HG03097 (cell line): Measurements from ENCODE around the gene HOXD4.

ENCODE experiments used
- ATAC-seq: cut with Tn5 transposase; IDR thresholded peaks from one replicate; pipeline ENCODE4 v1.9.1; 2021; ENCODE audit not compliant: unreplicated experiment, low FRiP score

Gene HOXD4

DNA sequence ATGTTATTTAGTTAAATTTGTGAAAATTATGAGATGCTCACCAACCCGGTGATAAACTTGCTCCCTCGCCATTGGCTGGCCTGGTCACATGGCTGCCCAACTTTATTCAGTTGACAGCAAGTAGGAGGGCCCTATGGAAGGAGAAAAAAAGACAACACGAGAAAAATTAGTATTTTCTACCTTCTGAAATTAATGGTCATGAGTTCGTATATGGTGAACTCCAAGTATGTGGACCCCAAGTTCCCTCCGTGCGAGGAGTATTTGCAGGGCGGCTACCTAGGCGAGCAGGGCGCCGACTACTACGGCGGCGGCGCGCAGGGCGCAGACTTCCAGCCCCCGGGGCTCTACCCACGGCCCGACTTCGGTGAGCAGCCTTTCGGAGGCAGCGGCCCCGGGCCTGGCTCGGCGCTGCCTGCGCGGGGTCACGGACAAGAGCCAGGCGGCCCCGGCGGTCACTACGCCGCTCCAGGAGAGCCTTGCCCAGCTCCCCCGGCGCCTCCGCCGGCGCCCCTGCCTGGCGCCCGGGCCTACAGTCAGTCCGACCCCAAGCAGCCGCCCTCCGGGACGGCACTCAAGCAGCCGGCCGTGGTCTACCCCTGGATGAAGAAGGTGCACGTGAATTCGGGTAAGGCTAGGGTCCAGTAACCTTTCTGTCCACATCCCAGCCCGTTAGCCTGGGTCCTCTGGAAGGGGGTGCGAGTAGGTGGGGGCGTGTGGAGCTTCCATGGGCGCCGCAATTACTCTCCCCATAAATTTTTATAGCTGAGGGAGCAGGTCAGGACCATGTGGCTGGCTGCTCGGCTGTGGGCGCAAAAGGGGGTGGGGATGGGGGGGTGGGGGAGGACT, at the start of gene HOXD4:
Gene HOXD4, plus strand, starts transcription at position 109 of the 846 bp plus-strand sequence. Its CDS starts 84 bp downstream, at position 193.
- no peak for ATAC-seq

GRCh38 chr2:176101842-176102241, 49.5 kb upstream of the HOXD4 start:
- ATAC-seq, result no peak

DNA sequence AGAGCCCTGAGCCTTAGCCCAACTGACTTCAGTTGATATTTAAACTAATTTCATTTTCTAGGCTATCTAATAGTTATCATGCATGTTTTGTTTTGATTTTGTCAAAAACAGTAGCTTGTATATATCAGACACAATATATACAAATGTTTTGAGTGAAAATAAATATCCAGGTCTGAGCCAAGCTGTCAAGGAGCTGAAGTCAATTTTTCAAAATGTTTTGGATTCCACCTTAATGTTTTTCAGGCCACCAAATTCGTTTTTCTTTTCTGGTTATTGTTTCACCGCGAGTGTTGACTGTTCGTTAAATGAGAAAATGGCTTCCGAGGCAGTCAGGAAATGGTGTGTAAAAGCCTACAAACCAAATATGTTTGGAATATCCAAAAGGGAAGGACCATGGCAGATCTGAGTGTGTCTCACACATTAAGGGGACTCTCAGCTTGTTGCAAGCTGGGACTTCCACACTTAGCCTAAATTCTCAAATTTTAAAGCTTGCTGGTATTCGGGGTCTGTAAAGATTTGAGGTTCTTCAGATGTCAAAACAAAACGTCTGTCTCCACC, 49.0 kb upstream of the HOXD4 start:
- no peak for ATAC-seq

GRCh38 chr2:176103194-176103593, 48.2 kb upstream of the HOXD4 start:
- ATAC-seq, result no peak

GRCh38 chr2:176103742-176104315, 47.5 kb upstream of the HOXD4 start:
- ATAC-seq, result no peak

- ATAC-seq, result no peak
Observed at GRCh38 chr2:176104316-176105077, 46.9 kb upstream of the HOXD4 start.

- no peak for ATAC-seq
Observed at GRCh38 chr2:176105078-176105729, 46.1 kb upstream of the HOXD4 start.

DNA sequence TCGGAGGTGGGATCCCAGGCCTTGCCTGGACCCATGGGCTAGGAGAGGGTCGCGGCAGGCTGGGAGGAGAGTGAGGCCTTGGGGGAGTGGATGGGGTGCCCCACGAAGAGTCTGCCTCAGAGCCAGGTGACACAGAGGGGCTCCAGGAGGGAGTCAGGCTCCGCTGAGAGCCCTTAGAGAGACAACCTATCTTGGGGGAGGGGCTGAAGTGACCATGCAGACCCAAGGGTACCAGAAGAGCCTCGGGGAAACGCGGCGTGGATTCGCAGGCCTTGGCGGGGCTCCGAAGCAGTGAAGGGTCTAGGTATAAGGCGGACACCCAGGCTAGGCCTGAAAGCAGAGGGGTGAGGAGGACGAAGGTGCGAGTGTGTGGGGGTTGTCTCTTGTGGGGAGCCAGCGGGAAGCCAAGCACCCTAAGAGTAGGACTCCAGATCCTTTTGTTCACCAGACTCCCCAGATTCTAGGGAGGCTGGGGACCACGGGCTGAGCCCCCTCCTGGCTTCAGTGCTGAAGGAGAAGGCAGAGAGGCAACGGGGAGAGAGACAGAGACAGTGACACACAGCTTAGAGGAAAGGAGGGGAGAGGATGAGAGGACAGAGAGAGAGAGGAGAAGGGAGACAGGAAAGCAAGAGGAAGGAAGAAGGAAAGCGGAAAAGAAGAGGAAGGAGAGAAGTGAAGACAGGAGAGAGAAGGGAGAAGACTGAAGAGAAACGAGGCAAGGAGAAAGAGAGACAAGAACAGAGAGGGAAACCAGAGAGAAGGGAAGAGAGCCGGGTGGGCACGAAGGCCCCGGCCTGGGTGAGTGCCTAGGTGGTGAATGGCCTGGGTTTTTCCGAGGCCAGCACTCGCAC, 45.4 kb upstream of the HOXD4 start:
- ATAC-seq, result no peak

- ATAC-seq, result no peak
Observed at GRCh38 chr2:176106581-176107539, 44.5 kb upstream of the HOXD4 start, which contains the start of gene HOXD11. HOXD11 (plus strand) TSS chr2:176107280; CDS start chr2:176107356, 76 bp downstream.

DNA sequence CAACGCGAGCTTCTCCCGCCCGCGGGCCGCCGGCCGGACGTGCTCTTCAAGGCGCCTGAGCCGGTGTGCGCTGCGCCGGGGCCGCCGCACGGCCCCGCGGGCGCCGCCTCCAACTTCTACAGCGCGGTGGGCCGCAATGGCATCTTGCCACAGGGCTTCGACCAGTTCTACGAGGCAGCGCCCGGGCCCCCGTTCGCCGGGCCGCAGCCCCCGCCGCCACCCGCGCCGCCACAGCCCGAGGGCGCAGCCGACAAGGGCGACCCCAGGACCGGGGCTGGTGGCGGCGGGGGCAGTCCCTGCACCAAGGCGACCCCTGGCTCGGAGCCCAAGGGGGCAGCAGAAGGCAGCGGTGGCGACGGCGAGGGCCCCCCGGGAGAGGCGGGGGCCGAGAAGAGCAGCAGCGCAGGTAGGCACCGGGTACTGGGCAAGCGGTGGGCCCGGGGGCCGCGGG, 43.6 kb upstream of the HOXD4 start:
- ATAC-seq, result no peak

DNA sequence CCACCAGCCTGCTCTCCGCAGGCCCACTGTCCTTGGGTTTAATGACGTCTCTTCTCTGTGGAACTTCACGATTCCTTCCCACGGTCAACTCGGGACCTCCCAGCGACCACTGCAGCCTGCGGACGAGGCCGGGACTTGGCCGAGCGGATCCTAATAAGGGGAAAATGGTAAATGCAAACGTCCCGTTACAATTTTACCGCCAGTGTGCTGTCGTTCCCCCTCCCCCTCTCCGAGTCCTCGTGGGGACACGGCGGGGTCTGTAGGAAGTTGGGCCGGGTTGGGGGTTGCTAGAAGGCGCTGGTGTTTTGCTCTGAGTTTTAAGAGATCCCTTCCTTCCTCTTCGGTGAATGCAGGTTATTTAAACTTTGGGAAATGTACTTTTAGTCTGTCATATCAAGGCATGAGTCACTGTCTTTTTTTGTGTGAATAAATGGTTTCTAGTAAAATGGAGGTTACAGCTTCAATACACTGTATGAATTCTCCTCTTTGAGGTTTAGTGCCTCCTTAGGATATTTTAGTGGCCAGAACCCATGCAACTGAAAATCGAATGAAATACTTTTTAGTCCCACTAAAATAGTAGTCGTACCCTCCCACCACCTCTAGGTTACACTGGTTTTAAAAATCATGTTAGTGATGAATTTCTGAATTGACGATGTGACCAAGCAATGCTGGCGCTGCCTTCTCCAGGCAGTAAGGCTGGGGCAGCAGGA, 42.0 kb upstream of the HOXD4 start:
- no peak for ATAC-seq

DNA sequence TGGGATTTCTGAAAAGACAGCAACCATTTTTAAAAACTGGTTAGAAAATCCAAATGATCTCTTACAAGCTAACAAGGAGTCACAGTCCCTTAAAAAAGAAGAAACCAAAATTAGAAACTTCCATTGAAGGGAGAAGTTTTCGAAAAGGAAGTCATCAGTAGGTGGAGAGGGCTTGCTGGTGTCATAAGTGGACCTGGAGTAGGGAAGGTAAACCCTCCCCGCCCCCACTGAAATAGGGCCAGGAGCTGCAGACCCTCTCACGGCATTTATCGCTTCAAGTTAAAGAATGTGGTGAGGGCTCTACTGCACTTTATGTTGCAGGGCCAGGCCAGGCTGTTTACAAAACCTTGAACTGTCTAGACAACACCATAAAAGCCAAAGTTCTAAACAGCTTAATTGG, 41.4 kb upstream of the HOXD4 start:
- ATAC-seq, result no peak

DNA sequence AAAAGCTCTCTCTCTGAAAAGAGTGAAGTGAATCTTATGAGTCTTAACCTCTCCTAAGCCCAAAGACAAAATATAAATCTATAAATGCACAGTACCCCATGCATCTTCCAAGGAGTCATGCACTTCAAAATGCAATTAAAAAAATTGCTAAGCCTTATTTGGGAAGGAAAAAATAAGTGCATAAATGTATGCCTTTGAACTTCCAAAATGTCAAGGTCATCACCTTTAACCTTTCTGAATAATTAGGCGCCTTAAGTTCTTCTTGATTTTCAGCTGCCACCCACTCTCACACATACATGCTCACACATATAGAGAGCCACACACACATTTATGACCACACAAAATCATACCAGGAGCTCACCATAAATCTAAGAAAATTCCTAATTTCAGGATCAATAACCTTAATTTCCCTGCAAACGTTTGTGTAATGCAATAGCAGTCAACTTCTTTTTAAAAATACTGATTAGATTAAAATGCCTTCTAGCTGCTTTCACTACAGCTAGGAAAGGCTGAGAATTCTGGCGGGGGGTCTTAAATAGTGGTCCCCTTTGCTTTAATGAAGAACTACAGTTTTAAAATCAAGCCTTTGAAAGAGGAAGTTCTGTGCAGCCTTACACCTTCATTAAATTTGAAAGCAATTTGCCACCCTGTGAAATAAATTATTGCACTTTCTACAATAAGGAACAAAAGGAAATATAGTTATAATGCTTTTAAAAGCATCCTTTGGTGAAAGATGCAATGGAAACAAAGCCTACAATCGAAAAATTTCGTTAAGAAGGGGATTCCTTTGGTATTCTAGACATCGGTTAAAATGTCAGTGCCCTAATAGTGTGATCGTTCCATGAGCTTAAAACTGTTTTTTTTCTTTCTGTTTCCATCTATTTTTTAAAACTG, 40.7 kb upstream of the HOXD4 start:
- no peak for ATAC-seq

- ATAC-seq, result no peak
Observed at GRCh38 chr2:176111309-176111663, 40.1 kb upstream of the HOXD4 start.

DNA sequence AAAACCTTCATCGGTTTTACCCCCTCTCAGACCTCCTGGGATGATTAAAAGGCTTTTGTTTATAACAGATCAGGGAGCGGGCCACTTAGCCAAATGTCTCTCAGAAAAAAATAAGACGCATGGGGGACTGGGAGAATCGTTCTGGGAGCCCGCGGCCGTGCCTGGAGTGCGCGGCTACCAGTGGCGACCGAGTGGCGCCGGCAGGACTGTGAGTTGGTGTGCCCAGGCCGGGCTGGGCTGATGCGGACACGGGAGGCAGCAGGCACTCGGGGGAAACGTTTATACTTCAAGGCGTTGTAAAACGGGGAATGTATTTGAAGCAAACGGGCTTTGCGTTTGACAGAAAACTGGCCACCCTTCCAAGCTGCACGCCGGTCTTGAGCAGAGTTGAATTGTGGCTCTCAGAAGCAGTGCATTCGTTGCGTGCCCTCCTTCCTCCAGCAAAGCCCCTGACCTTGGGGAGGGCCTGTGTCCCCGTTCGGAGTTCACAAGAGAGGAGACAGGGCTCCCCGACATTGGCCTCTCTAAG, 39.4 kb upstream of the HOXD4 start:
- no peak for ATAC-seq

DNA sequence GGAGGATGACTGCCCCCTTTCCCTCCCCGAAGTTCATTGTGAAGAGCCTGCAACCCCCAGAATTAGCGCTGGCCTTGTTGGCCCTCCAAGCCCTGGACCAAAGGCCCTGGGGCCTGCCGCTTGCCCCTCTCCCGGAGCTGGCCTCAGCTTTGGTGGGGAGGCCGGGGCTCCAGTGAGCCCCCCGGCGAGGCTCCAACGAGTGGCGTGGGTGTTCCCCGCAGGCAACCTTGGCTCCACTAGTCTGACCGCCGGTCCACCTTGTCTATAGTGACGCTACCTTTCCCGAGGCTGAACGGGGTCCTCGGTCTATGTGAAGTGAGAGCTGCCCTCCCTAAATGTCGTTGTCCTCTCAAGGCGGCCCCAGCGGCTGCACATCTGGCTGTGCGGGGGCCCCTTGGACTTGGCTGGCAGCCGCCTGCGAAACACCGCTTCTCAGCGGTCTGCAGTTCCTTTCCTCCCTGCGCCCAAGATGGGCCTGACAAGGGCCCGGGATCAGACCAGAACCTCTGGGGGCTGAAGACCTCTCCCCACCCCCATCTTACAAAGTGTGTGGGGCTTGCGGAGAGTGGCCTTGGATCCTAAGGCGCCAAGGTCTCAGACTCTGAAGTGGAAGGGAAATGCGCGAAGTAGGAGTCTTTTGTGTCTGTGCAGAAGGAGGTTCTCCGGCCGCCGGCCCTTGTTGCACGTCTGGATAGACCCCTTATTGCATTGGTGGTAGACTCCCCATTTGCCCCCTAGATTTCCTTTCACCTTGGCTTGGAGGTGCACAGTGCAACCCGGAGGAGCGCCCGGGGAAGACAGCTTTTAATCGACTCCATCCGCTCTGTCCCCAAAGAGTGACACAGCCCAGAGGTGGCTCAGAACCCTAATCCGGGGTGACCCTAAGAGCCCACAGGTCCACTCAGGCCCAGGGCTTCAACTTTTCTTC, 38.7 kb upstream of the HOXD4 start:
- ATAC-seq, result no peak
